Amniotic stem cell (primary cell): ENCODE results near the gene SLC7A7.
"Not testable (repeated sequence)": the region's sequence is repeated elsewhere in the genome, so short reads cannot be mapped to it uniquely, and the experiment has no call there.

ENCODE experiments used
- DNase-seq: peaks from one replicate; lab custom pipeline; 2025; lab: John Stamatoyannopoulos, UW

SLC7A7 gene

DNA sequence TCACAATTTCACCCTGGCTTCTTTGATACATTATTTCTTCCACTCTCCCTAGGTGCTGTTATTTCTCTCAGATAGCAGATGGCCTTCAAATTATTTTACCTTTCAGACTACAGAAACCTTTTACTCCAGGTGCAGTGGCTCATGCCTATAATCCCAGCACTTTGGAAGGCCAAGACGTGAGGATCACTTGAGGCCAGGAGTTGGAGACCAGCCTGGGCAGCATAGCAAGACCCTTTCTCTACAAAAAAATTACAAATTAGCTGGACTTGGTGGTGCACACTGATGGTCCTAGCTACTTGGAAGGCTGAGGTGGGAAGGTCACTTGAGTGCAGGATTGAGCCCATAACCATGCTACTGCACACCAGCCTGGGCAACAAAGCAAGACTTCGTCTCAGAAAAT, 23.1 kb downstream of the SLC7A7 start:
- DNase-seq = no peak

DNA sequence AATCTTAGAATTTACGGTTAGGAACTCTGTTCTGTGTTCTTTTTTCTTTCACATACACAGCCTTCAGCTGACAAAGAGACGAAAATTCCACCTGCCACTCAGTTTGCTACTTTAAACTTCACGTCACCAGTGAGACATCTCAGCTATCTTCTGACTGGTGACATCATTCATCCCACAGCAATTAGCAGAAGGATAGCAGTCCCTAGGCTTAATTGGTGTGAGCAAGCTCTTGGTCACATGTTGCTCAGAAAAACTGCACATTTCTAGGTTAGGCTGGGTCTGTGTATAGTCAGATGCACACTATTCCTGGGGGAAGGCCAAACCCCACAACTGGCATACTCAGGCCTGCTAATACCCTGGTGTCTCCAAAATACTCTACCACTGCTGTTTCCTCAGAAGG, 23.9 kb downstream of the SLC7A7 start:
- DNase-seq = peak; percentile 33

DNA sequence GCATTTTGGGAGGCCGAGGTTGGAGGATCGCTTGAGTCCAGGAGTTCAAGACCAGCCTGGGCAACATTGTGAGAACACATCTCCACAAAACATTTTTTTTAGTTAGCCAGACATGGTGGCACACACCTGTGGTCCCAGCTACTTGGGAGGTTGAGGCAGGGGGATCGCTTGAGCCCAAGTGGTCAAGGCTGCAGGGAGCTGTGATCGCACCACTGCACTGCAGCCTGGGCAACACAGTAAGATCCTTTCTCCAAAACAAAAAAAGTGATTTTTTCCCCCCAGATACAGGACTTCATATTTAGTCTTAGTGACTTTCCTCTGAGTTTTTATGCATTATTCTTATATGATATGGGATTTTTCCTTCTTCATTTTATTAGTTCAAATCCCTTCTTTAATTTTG, 28.6 kb downstream of the SLC7A7 start:
- no peak for DNase-seq

GRCh38 chr14:22781301-22781991, 33.8 kb downstream of the SLC7A7 start:
- no peak for DNase-seq

DNA sequence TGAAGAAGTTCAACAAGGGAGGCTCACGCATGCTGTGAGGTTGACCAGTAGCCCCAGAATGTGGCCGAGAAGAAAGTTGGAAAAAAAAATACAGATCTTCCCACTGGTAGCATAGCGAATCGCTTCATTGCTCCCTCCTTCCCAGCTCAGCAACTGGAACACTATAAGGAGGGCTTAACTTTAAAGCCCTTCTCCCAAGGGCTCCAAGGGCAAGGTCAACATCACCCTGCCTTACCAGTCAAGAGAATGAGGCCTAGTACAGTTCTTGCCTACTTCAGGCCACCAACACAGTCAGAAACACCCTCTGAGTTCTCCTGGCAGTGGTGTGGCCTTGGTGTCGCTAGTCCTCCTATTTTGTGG, 34.3 kb downstream of the SLC7A7 start:
- no peak for DNase-seq

DNA sequence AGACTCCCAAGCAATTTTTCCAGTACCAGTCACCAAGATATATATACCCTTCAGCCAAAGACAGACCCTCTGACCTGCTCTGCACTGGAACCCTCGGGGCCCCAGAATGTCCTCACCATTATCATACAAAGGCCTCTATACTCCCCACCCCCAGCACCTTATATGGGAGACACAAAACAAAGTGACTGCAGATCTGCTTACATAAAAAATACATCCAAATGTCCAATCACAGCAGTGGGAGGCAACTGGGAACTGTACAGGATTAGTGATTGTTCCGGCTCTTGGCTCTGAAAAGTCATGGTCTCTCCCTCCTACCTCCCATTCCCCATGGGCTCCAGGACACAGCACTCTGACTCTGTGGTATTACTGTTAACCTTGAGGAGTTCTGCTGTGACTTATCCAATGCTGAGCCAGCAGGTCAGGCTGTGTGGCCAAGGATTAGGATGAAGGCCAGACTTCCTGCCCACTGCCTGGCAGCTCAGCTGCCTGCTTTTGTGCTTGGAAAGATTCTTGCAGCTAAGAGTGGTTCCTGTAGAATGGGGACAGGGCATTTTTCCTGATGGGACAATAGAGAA, 35.0 kb downstream of the SLC7A7 start:
- DNase-seq = no peak

- DNase-seq = no peak
These were observed 37.2 kb downstream of the SLC7A7 start for GRCh38 chr14:22778084-22778483.

- DNase-seq = not testable (repeated sequence)
These were observed 38.4 kb downstream of the SLC7A7 start for GRCh38 chr14:22776849-22777248.

GRCh38 chr14:22776215-22776614, 39.0 kb downstream of the SLC7A7 start:
- DNase-seq = no peak

GRCh38 chr14:22774011-22774706, 41.1 kb downstream of the SLC7A7 start:
- no peak for DNase-seq

- DNase-seq = no peak
These were observed 41.8 kb downstream of the SLC7A7 start for GRCh38 chr14:22773162-22774010.

DNA sequence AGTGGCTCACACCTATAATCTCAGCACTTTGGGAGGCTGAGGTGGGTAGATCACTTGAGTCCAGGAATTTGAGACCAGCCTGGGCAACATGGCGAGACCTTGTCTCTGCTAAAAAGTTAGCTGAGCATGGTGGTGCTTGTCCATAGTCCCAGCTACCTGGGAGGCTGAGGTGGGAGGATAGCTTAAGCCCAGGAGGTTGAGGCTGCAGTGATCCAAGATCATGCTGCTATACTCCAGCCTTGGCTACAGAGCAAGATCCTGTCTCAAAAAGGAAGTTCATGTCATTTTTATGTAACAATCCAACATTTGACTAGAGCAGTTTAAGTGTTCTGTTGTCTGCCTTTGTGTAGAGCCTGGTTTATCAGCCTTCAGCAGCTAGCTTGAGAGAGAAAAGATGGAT, 42.5 kb downstream of the SLC7A7 start:
- no peak for DNase-seq

DNA sequence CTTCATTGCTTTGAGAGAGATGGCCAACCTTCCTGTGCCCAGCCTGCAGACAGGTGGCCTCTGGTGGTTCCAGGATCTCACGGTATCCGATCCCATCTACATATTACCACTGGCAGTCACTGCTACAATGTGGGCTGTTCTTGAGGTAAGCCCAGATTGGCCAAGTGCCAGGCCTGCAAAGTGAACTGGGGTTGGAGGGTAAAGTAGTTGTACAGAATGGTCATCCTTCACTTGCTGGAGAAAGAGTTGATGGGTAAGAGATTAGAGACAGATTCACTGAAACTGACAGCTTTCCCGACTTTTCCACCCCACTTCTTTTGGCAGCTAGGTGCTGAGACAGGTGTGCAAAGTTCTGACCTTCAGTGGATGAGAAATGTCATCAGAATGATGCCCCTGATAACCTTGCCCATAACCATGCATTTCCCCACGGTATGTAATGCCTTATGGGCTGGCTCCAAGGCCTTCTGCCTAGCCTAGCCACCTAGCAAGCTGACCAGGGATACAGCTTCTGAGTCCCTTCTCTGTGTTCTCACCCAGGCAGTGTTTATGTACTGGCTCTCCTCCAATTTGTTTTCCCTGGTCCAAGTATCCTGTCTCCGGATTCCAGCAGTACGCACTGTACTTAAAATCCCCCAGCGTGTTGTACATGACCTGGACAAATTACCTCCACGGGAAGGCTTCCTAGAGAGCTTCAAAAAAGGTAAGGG, 44.6 kb downstream of the SLC7A7 start:
- DNase-seq = no peak

DNA sequence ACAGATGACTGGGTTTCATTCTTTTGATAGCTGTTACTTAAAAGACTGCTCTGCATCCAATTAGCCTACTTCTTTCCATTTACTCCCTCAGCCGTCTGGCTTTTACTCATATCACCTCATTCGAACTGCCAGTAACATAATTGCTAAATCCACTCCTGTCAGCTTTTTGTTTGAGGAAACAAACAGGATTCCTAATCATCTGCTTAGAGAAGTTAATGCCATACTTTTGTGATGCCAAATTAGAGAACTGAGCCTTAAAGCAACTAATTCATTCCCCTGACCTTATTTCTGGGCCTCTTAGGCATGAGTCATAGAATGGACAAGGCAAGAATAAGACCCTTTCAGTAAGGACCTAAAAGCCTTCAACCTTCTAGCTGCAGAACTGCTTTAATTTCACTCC, 45.9 kb downstream of the SLC7A7 start:
- DNase-seq = no peak

- no peak for DNase-seq
These were observed 46.3 kb downstream of the SLC7A7 start for GRCh38 chr14:22768947-22769346.

DNA sequence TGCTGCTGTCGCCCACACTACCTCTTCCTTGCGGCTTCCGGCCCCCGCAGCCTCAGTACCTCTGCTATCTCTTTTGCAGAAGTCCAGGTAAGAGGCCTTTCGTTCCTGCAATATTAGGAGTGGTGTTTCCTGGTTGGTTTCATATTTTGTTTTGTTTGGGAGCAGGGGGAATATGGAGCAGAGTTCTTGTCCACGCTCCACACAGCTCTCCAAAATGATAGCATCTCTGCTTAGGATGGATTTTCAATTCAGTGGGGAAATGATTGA, 48.0 kb downstream of the SLC7A7 start:
- DNase-seq = no peak

GRCh38 chr14:22766457-22767322, 48.5 kb downstream of the SLC7A7 start, which contains the start of gene OXA1L:
OXA1L (plus strand) TSS chr14:22766688; CDS start chr14:22766702, 14 bp downstream.
- DNase-seq = peak; percentile 98

GRCh38 chr14:22764382-22764781, 50.9 kb downstream of the SLC7A7 start:
- DNase-seq = no peak

GRCh38 chr14:22761734-22762133, 53.5 kb downstream of the SLC7A7 start:
- no peak for DNase-seq

GRCh38 chr14:22757972-22758650, 57.1 kb downstream of the SLC7A7 start:
- DNase-seq = not testable (repeated sequence)

- no peak for DNase-seq
These were observed 61.6 kb downstream of the SLC7A7 start for GRCh38 chr14:22753586-22753985.
